ENCODE results near the gene CPT1B. TPM values are rescaled to one million over a fixed set of nuclear protein-coding genes. Genes with fewer than 3 reads are reported as not detected.
"Not testable (repeated sequence)": the region's sequence is repeated elsewhere in the genome, so short reads cannot be mapped to it uniquely, and the experiment has no call there.

Gene CPT1B
- total and polyA plus RNA-seq, 5 donors from 2014 or later = 0.25 to 71.8 (median 0.52) TPM; not detected in 1

DNA sequence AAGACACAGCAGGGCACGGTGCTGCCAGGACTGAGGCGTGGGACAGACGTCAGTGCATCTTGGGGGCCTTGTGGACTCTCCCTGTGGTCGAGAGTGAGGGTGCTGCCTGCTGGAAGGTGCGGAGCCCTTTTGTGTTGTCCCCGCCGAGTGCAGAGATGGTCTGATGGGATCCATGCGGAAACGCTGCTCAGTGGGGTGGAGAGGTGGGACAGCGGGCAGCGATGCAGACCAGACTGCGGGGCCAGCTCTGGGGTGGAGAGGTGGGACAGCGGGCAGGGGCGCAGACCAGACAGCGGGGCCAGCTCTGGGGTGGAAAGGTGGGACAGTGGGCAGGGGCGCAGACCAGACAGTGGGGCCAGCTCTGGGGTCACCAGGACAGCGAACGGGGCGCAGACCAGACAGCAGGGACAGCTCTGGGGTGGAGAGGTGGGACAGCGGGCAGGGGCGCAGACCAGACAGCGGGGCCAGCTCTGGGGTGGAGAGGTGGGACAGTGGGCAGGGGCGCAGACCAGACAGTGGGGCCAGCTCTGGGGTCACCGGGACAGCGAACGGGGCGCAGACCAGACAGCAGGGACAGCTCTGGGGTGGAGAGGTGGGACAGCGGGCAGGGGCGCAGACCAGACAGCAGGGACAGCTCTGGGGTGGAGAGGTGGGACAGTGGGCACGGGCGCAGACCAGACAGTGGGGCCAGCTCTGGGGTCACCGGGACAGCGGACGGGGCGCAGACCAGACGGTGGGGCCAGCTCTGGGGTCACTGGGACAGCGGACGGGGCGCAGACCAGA lies 30.0 kb upstream of the CPT1B start:
- not testable (repeated sequence) for H3K4me1 ChIP-seq (ENCODE audit: control insufficient read depth, insufficient read depth, low read length, poor library complexity, severe bottlenecking); H3K27me3 ChIP-seq (ENCODE audit: control insufficient read depth, insufficient read depth, low read length); H3K4me1 Mint-ChIP-seq; H3K9me3 ChIP-seq (ENCODE audit: control insufficient read depth in 2 of 2, low read length in 2 of 2); H3K36me3 ChIP-seq (ENCODE audit: control insufficient read depth, insufficient read depth, low read length); H3K4me3 ChIP-seq (ENCODE audit: low read depth, low read length); H3K27ac Mint-ChIP-seq; H3K9me3 Mint-ChIP-seq; H3K36me3 Mint-ChIP-seq; ATAC-seq (ENCODE audit: low read depth in 2 of 2); H3K27ac ChIP-seq (ENCODE audit: insufficient read depth, low read length, poor library complexity, severe bottlenecking); H3K4me3 Mint-ChIP-seq; DNase-seq
- peaks cover 40% of the 10 kb centered on the region for H3K27me3 Mint-ChIP-seq

DNA sequence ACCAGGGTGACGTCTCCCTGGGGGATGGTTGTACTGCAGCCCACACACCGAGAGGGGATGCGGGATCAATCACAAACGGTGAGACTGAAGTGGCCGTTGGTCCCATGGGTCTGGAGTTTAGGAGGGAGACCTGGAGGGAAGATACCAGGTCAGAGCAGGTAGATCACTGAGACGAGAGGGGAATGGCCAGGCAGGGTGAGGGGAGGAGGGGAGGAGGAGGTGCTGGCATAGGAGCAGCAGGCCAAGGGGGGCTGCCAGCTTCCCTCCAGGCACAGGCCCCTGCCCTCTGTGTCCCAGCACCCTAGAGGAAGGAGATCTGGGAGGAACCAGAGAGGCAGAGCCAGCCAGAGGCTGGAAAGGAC lies 29.4 kb upstream of the CPT1B start:
- Mint-ChIP-seq H3K27ac (no peak overlapping the region), H3K9me3 (peaks cover 0 to 1% (median 0%) of the 10 kb centered on the region in 7 donors), H3K36me3 (no peaks in the 10 kb centered on the region), H3K27me3 (peaks cover 42% of the 10 kb centered on the region), H3K4me3 (peak overlapping the region in 1 of 4 donors; percentile 71), H3K4me1 (peaks cover 0 to 9% (median 2%) of the 10 kb centered on the region in 4 donors)
- H3K4me3 ChIP-seq (ENCODE audit: low read depth, low read length) = no peak overlapping the region
- peaks cover 3% of the 10 kb centered on the region for H3K27me3 ChIP-seq (ENCODE audit: control insufficient read depth, insufficient read depth, low read length)
- no peaks in the 10 kb centered on the region for H3K9me3 ChIP-seq (ENCODE audit: control insufficient read depth in 2 of 2, low read length in 2 of 2)
- H3K27ac ChIP-seq (ENCODE audit: insufficient read depth, low read length, poor library complexity, severe bottlenecking) = no peak overlapping the region
- H3K36me3 ChIP-seq (ENCODE audit: control insufficient read depth, insufficient read depth, low read length) = no peaks in the 10 kb centered on the region
- DNase-seq (no peak), ATAC-seq (ENCODE audit: low read depth in 2 of 2) (no peak)
- H3K4me1 ChIP-seq (ENCODE audit: control insufficient read depth, insufficient read depth, low read length, poor library complexity, severe bottlenecking) = no peaks in the 10 kb centered on the region

DNA sequence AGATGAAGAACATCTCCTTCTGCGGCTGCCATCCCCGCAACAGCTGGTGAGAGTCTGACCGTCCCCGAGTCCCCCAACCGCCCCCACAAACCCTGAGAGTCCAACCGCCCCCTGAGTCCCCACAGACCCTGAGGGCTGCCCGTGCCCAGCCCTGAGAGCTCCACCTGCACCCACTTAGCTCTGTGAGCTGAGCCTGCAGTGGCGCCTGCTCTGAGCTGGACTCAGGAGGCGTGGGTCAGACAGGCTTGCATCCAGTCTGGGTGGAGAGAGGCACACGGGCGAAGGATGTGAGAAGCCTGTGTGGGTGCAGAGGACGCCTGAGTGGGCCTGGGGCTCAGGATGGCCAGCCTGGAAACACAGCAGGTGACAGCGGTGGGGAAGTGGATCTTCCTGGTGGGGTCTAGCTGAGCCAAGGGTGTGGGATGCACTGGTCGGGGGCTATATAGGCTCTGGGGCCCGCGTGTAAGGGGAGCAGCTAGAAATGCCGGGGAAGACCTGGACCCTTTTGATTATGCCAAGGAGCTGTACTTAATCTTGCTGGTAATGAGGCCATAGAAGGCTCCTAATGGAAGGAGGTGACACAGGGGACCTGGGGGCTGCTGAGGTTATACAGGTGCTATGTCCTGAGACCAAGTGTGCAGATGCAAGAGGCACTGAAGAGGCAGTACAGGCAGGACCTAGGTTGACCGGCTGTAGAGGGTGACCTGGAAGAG lies 28.9 kb upstream of the CPT1B start:
- peaks cover 45% of the 10 kb centered on the region for H3K27me3 Mint-ChIP-seq
- H3K36me3 Mint-ChIP-seq = no peaks in the 10 kb centered on the region
- Histone ChIP-seq H3K36me3 (ENCODE audit: control insufficient read depth, insufficient read depth, low read length) (no peaks in the 10 kb centered on the region), H3K4me3 (ENCODE audit: low read depth, low read length) (no peak overlapping the region), H3K27ac (ENCODE audit: insufficient read depth, low read length, poor library complexity, severe bottlenecking) (no peak overlapping the region), H3K9me3 (ENCODE audit: control insufficient read depth in 2 of 2, low read length in 2 of 2) (no peaks in the 10 kb centered on the region), H3K4me1 (ENCODE audit: control insufficient read depth, insufficient read depth, low read length, poor library complexity, severe bottlenecking) (no peaks in the 10 kb centered on the region), H3K27me3 (ENCODE audit: control insufficient read depth, insufficient read depth, low read length) (peaks cover 7% of the 10 kb centered on the region)
- no peak for DNase-seq
- H3K4me3 Mint-ChIP-seq = peak overlapping the region in 1 of 4 donors; percentile 71
- peaks cover 0 to 1% (median 0%) of the 10 kb centered on the region in 7 donors for H3K9me3 Mint-ChIP-seq
- ATAC-seq (ENCODE audit: low read depth in 2 of 2) = no peak
- H3K27ac Mint-ChIP-seq = no peak overlapping the region
- H3K4me1 Mint-ChIP-seq = peaks cover 0 to 11% (median 2%) of the 10 kb centered on the region in 4 donors

DNA sequence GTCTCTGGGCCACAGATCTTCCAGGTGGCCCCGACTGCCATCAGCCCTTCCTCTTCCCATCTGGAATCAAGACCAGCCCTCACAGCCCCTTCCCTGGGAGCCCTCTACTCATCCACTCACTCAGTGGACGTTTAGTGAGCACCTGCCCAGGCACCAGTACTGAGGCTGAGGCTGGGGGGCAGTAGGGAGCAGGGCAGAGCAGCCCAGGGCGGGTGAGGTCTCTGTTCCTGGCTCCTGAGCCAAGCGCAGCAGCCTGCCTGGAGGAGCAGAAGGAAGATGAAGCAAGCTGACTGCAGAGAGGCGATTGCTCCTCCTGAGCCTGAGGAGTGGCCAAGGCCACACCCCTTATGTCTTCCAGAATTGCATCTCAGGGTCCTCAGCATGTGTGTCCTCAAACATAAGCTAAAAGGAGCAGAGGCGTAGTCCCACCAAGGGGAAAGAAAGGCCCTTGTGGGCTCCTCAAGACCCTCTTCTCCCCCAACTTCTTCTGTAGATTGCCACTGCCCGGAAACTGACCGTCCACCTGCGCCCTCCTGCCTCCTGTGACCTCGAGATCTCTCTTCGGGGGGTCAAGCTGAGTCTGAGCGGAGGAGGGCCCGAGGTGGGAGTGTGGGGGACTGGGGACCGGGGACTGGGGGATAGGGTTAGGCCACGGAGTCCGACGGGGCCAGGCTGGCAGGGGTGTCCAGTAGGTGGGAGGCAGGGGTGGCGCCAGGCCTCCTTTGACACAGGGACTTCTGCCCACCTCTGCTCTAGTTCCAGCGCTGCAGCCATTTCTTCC lies 28.1 kb upstream of the CPT1B start:
- H3K9me3 ChIP-seq (ENCODE audit: control insufficient read depth in 2 of 2, low read length in 2 of 2) = no peaks in the 10 kb centered on the region

DNA sequence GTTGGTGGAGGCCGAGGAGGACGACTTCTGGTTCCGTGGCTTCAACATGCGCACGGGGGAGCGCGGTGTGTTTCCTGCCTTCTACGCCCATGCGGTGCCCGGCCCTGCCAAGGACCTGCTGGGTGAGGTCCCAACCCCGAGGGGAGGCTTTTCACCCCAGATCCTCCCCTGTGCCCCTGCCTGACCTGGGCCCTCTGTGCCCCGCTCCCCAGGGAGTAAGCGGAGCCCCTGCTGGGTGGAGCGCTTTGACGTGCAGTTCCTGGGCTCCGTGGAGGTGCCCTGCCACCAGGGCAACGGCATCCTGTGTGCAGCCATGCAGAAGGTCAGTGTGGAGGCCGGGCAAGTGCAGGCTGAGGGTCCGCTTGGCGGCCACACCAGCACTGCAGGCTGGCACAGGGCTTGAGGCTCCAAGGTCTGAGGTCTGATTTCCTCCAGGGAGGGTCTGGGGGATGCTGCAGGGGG lies 27.4 kb upstream of the CPT1B start:
- Mint-ChIP-seq H3K4me1 (peaks cover 0 to 15% (median 6%) of the 10 kb centered on the region in 4 donors), H3K9me3 (peaks cover 0 to 1% (median 0%) of the 10 kb centered on the region in 7 donors), H3K27me3 (peaks cover 43% of the 10 kb centered on the region), H3K4me3 (no peak overlapping the region), H3K36me3 (no peaks in the 10 kb centered on the region), H3K27ac (no peak overlapping the region)
- no peak overlapping the region for H3K27ac ChIP-seq (ENCODE audit: insufficient read depth, low read length, poor library complexity, severe bottlenecking)
- DNase-seq = no peak
- peaks cover 4% of the 10 kb centered on the region for H3K4me1 ChIP-seq (ENCODE audit: control insufficient read depth, insufficient read depth, low read length, poor library complexity, severe bottlenecking)
- H3K9me3 ChIP-seq (ENCODE audit: control insufficient read depth in 2 of 2, low read length in 2 of 2) = no peaks in the 10 kb centered on the region
- H3K36me3 ChIP-seq (ENCODE audit: control insufficient read depth, insufficient read depth, low read length) = no peaks in the 10 kb centered on the region
- H3K4me3 ChIP-seq (ENCODE audit: low read depth, low read length) = no peak overlapping the region
- ATAC-seq (ENCODE audit: low read depth in 2 of 2) = no peak
- peaks cover 11% of the 10 kb centered on the region for H3K27me3 ChIP-seq (ENCODE audit: control insufficient read depth, insufficient read depth, low read length)

More for the DNA sequence above, 28.1 kb upstream of the CPT1B start:
- Mint-ChIP-seq H3K27me3 (peaks cover 48% of the 10 kb centered on the region), H3K27ac (no peak overlapping the region), H3K4me3 (no peak overlapping the region), H3K9me3 (peaks cover 0 to 1% (median 0%) of the 10 kb centered on the region in 7 donors), H3K36me3 (no peaks in the 10 kb centered on the region), H3K4me1 (peaks cover 0 to 15% (median 6%) of the 10 kb centered on the region in 4 donors)
- Histone ChIP-seq H3K4me1 (ENCODE audit: control insufficient read depth, insufficient read depth, low read length, poor library complexity, severe bottlenecking) (no peaks in the 10 kb centered on the region), H3K4me3 (ENCODE audit: low read depth, low read length) (no peak overlapping the region), H3K27ac (ENCODE audit: insufficient read depth, low read length, poor library complexity, severe bottlenecking) (no peak overlapping the region), H3K27me3 (ENCODE audit: control insufficient read depth, insufficient read depth, low read length) (peaks cover 11% of the 10 kb centered on the region), H3K36me3 (ENCODE audit: control insufficient read depth, insufficient read depth, low read length) (no peaks in the 10 kb centered on the region)
- no peak for ATAC-seq (ENCODE audit: low read depth in 2 of 2)
- no peak for DNase-seq

GRCh38 chr22:50605002-50605612 lies 26.9 kb upstream of the CPT1B start:
- Histone ChIP-seq H3K27me3 (ENCODE audit: control insufficient read depth, insufficient read depth, low read length) (peaks cover 11% of the 10 kb centered on the region), H3K36me3 (ENCODE audit: control insufficient read depth, insufficient read depth, low read length) (no peaks in the 10 kb centered on the region), H3K27ac (ENCODE audit: insufficient read depth, low read length, poor library complexity, severe bottlenecking) (no peak overlapping the region), H3K4me1 (ENCODE audit: control insufficient read depth, insufficient read depth, low read length, poor library complexity, severe bottlenecking) (peaks cover 5% of the 10 kb centered on the region), H3K9me3 (ENCODE audit: control insufficient read depth in 2 of 2, low read length in 2 of 2) (no peaks in the 10 kb centered on the region), H3K4me3 (ENCODE audit: low read depth, low read length) (no peak overlapping the region)
- Mint-ChIP-seq H3K27ac (no peak overlapping the region), H3K27me3 (peaks cover 43% of the 10 kb centered on the region), H3K9me3 (peaks cover 0 to 1% (median 0%) of the 10 kb centered on the region in 7 donors), H3K36me3 (no peaks in the 10 kb centered on the region), H3K4me1 (peaks cover 0 to 15% (median 6%) of the 10 kb centered on the region in 4 donors), H3K4me3 (no peak overlapping the region)
- no peak for DNase-seq
- ATAC-seq (ENCODE audit: low read depth in 2 of 2) = no peak

- Mint-ChIP-seq H3K36me3 (no peaks in the 10 kb centered on the region), H3K4me3 (no peak overlapping the region), H3K27me3 (peaks cover 44% of the 10 kb centered on the region), H3K4me1 (peaks cover 0 to 19% (median 6%) of the 10 kb centered on the region in 4 donors), H3K9me3 (peaks cover 0 to 5% (median 0%) of the 10 kb centered on the region in 7 donors), H3K27ac (no peak overlapping the region)
- Histone ChIP-seq H3K36me3 (ENCODE audit: control insufficient read depth, insufficient read depth, low read length) (no peaks in the 10 kb centered on the region), H3K27ac (ENCODE audit: insufficient read depth, low read length, poor library complexity, severe bottlenecking) (no peak overlapping the region), H3K9me3 (ENCODE audit: control insufficient read depth in 2 of 2, low read length in 2 of 2) (no peaks in the 10 kb centered on the region), H3K4me1 (ENCODE audit: control insufficient read depth, insufficient read depth, low read length, poor library complexity, severe bottlenecking) (peaks cover 9% of the 10 kb centered on the region), H3K4me3 (ENCODE audit: low read depth, low read length) (no peak overlapping the region), H3K27me3 (ENCODE audit: control insufficient read depth, insufficient read depth, low read length) (peaks cover 14% of the 10 kb centered on the region)
- ATAC-seq (ENCODE audit: low read depth in 2 of 2) = no peak
- no peak for DNase-seq
Measured at GRCh38 chr22:50604256-50605001, 26.2 kb upstream of the CPT1B start.
